ENCODE data around the gene ADM5.

ADM5 gene

GRCh38 chr19:49658566-49659442 is 30.6 kb upstream of the ADM5 start:
- no peak for DNase-seq

- no peak for DNase-seq
Observed at GRCh38 chr19:49660338-49660961, 28.9 kb upstream of the ADM5 start.

GRCh38 chr19:49662011-49662410 is 27.4 kb upstream of the ADM5 start:
- DNase-seq, result no peak

- no peak for DNase-seq
Observed at GRCh38 chr19:49663224-49663623, 26.2 kb upstream of the ADM5 start.

GRCh38 chr19:49664171-49665035 is 25.0 kb upstream of the ADM5 start:
- DNase-seq, result peak; percentile 63

GRCh38 chr19:49665036-49665350 is 24.4 kb upstream of the ADM5 start:
- DNase-seq, result no peak

GRCh38 chr19:49665351-49666119 is 23.9 kb upstream of the ADM5 start, which contains the start of the genes BCL2L12 and IRF3:
Gene BCL2L12, plus strand, starts transcription at chr19:49665933. Its CDS starts 760 bp downstream, at chr19:49666693.
Gene IRF3, minus strand, starts transcription at chr19:49665857. Its CDS starts 1,019 bp downstream, at chr19:49664838.
- peak; percentile 88 for DNase-seq

- no peak for DNase-seq
Observed at GRCh38 chr19:49666120-49666444, 23.3 kb upstream of the ADM5 start.

- DNase-seq, result no peak
Observed at GRCh38 chr19:49667473-49667872, 21.9 kb upstream of the ADM5 start.

- DNase-seq, result no peak
Observed at GRCh38 chr19:49669516-49669915, 19.9 kb upstream of the ADM5 start.

- DNase-seq, result peak; percentile 27
Observed at GRCh38 chr19:49672131-49672919, 17.1 kb upstream of the ADM5 start.

- DNase-seq, result peak; percentile 88
Observed at GRCh38 chr19:49676136-49676783, 13.1 kb upstream of the ADM5 start.

GRCh38 chr19:49676784-49677230 is 12.6 kb upstream of the ADM5 start:
- DNase-seq, result peak; percentile 100

- no peak for DNase-seq
Observed at GRCh38 chr19:49677231-49677900, 12.0 kb upstream of the ADM5 start, which contains the start of gene PRMT1. Gene PRMT1, plus strand, starts transcription at chr19:49677271. Its CDS starts 10 bp downstream, at chr19:49677281.

- peak; percentile 26 for DNase-seq
Observed at GRCh38 chr19:49677901-49678674, 11.3 kb upstream of the ADM5 start.

GRCh38 chr19:49678985-49679770 is 10.2 kb upstream of the ADM5 start:
- DNase-seq, result no peak

GRCh38 chr19:49679771-49680413 is 9.5 kb upstream of the ADM5 start:
- no peak for DNase-seq
